Spleen (tissue), 11 donors: ENCODE measurements around the gene LPCAT1. TPM values are rescaled to one million over a fixed set of nuclear protein-coding genes. Genes with fewer than 3 reads are reported as not detected.

ENCODE experiments used
- DNase-seq: peaks from one replicate; pipeline ENCODE4 v3.0.0-alpha.2; 2020
- H3K27ac ChIP-seq, 8 donors: fragments of 200-600 bp; sonication (generic) in 7 of 8; 1 replicate in 4 of 8; 2 replicates in 4 of 8; pipeline versions ENCODE4 v1.5.0 to v1.8.0; 2016 to 2021; ENCODE audit warnings: inconsistent platforms in 4 of 8, mild to moderate bottlenecking in 4 of 8, moderate library complexity in 1 of 8
- H3K27me3 ChIP-seq, 7 donors: fragments of 200-600 bp; sonication (generic) in 6 of 7; replicated peaks in 1 of 7; 1 replicate in 4 of 7; 2 replicates in 3 of 7; pipeline versions ENCODE4 v1.5.0 to v1.8.0; 2016 to 2021; ENCODE audit warnings: inconsistent platforms in 3 of 7, mild to moderate bottlenecking in 1 of 7
- H3K36me3 ChIP-seq, 6 donors: fragments of 200-600 bp; sonication (generic) in 5 of 6; 1 replicate in 4 of 6; 2 replicates in 2 of 6; pipeline versions ENCODE4 v1.5.0 to v1.8.0; 2016 to 2021; ENCODE audit warnings: inconsistent platforms in 2 of 6
- H3K4me1 ChIP-seq, 6 donors: fragments of 200-600 bp; sonication (generic) in 5 of 6; 1 replicate in 3 of 6; 2 replicates in 3 of 6; pipeline versions ENCODE4 v1.5.0 to v1.8.0; 2016 to 2021; ENCODE audit warnings: inconsistent platforms in 3 of 6
- H3K4me3 ChIP-seq, 8 donors: fragments of 200-600 bp; sonication (generic) in 7 of 8; 1 replicate in 4 of 8; 2 replicates in 4 of 8; pipeline versions ENCODE4 v1.5.0 to v1.8.0; 2016 to 2021; ENCODE audit warnings: inconsistent platforms in 4 of 8, mild to moderate bottlenecking in 4 of 8, moderate library complexity in 2 of 8
- H3K9me3 ChIP-seq, 8 donors: fragments of 200-600 bp; sonication (generic) in 7 of 8; 1 replicate in 4 of 8; 2 replicates in 4 of 8; pipeline versions ENCODE4 v1.5.0 to v1.8.0; 2016 to 2021; ENCODE audit warnings: inconsistent platforms in 4 of 8
- POLR2A ChIP-seq, 3 donors: fragments of 450-650 bp; IDR thresholded peaks; one replicate each; pipeline ENCODE4 v1.5.1; 2017; ENCODE audit warnings: antibody characterized with exemption in 3 of 3, mild to moderate bottlenecking in 1 of 3
- POLR2AphosphoS5 ChIP-seq, 3 donors: sonication (generic); formaldehyde crosslinking; IDR thresholded peaks; one replicate each; pipeline ENCODE4 v1.5.1; 2017; ENCODE audit warnings: antibody characterized with exemption in 3 of 3
- WGBS, 5 donors: extraction: QIAGEN DNeasy Blood & Tissue Kit in 3 of 5; methylation state at CpG; one replicate each; pipeline versions ENCODE4 v1.1.5 to v1.1.7; 2013 to 2018; 5-methylcytosine and 5-hydroxymethylcytosine counted together
- intact Hi-C: fragments of 100-400 bp; cut with DNase I; formaldehyde crosslinking; loops from one replicate; pipeline ENCODE4 v1.15.0; 2023; ENCODE audit warnings: low total_unique reads
- polyA plus RNA-seq, 3 donors: library from polyadenylated mRNA; stranded (reverse); fragments of 200-250 nt; gene quantifications; one replicate each; pipeline ENCODE4 v1.2.1, GENCODE V29; 2013
- total RNA-seq, 7 donors: library from RNA; depleted of rRNA in 3 of 7; stranded (reverse); fragments of >200 nt in 3 of 7; fragmentation: NEBNext Ultra II Directional in 4 of 7; extraction: Animal tissue kit (Norgen Biotek cat#: 25700) in 4 of 7; gene quantifications; one replicate each; pipeline versions ENCODE4 v1.1.0 to v1.2.1, GENCODE V29; 2016 to 2021
- TF ChIP-seq, protein P1 (sequence below), 11 experiments: fragments of 200-600 bp in 7 of 11; fragments of 450-650 bp in 4 of 11; sonication (generic) in 4 of 11; IDR thresholded peaks in 8 of 11; conservative IDR thresholded peaks in 3 of 11; 1 replicate in 7 of 11; 2 replicates in 4 of 11; pipeline versions ENCODE4 v1.4.0 to v1.8.0; 2016 to 2021; ENCODE audit warnings: antibody characterized with exemption in 11 of 11, inconsistent platforms in 4 of 11, mild to moderate bottlenecking in 1 of 11
- donor health status: healthy with polysubstance abuse.
- donor health status: DM: no; HTN: no; CAD: no; lungs with moderate emphysema.
- donor health status: DM: no; HTN: no; CAD: no.
- donor health status: Bipolar disorder and iron deficiency.
- donor health status: healthy.
- donor health status: DM: no; HTN: no; CAD: no.
- donor health status: DM: yes; HTN: yes; CAD: no.

LPCAT1 gene
- total and polyA plus RNA-seq, 10 donors: 52.2 to 322 (median 174) TPM

DNA sequence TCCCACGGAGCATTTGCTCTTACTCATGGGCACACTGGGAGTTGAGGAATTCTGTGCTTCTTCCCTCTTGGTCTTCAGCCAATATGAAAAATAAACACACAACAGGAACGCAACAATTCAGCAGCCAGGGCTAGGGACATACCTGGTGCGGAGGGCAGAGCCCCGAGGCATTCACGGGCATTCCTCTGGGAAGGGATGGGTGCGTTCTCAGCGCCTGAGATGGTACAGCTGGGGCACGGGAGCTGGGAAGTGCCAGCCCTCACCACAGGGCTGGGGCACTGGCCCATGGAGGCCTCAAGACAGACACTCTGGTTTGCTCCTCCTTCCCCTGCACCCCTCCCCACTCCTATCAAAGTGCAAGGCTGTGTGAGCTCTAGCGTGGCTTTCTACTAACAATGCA is 80.6 kb downstream of the LPCAT1 start:
- no peak for DNase-seq
- Histone ChIP-seq H3K9me3 (peaks cover 0 to 9% (median 0%) of the 10 kb centered on the region in 8 donors), H3K4me1 (peaks cover 10 to 32% (median 24%) of the 10 kb centered on the region in 6 donors), H3K27ac (no peak overlapping the region), H3K36me3 (no peaks in the 10 kb centered on the region), H3K4me3 (no peak overlapping the region), H3K27me3 (peaks cover 15 to 96% (median 79%) of the 10 kb centered on the region in 7 donors)
- TF ChIP-seq POLR2A (IDR thresholded peaks at IDR 0.05) (no peak), POLR2AphosphoS5 (IDR thresholded peaks at IDR 0.05) (no peak)
- TF ChIP-seq, protein P1, sequence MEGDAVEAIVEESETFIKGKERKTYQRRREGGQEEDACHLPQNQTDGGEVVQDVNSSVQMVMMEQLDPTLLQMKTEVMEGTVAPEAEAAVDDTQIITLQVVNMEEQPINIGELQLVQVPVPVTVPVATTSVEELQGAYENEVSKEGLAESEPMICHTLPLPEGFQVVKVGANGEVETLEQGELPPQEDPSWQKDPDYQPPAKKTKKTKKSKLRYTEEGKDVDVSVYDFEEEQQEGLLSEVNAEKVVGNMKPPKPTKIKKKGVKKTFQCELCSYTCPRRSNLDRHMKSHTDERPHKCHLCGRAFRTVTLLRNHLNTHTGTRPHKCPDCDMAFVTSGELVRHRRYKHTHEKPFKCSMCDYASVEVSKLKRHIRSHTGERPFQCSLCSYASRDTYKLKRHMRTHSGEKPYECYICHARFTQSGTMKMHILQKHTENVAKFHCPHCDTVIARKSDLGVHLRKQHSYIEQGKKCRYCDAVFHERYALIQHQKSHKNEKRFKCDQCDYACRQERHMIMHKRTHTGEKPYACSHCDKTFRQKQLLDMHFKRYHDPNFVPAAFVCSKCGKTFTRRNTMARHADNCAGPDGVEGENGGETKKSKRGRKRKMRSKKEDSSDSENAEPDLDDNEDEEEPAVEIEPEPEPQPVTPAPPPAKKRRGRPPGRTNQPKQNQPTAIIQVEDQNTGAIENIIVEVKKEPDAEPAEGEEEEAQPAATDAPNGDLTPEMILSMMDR (IDR thresholded peaks at IDR 0.05 in 8 of 11, conservative IDR thresholded peaks at IDR 0.05 in 3 of 11): no peak
- intact Hi-C loops: no loop called here
- WGBS, 5 donors: 75 to 81% (median 79%) methylated on average over 8 to 9 of the region's 9 CpGs

GRCh38 chr5:1442222-1443145 is 81.3 kb downstream of the LPCAT1 start:
- Histone ChIP-seq H3K4me1 (peaks cover 10 to 30% (median 24%) of the 10 kb centered on the region in 6 donors), H3K9me3 (peaks cover 0 to 9% (median 0%) of the 10 kb centered on the region in 8 donors), H3K36me3 (no peaks in the 10 kb centered on the region), H3K4me3 (no peak overlapping the region), H3K27me3 (peaks cover 15 to 96% (median 79%) of the 10 kb centered on the region in 7 donors), H3K27ac (no peak overlapping the region)
- no peak for DNase-seq
- TF ChIP-seq POLR2A (IDR thresholded peaks at IDR 0.05) (no peak), POLR2AphosphoS5 (IDR thresholded peaks at IDR 0.05) (no peak)
- TF ChIP-seq, protein P1 (IDR thresholded peaks at IDR 0.05 in 8 of 11, conservative IDR thresholded peaks at IDR 0.05 in 3 of 11): no peak
- intact Hi-C loops: no loop called here
- 68 to 79% (median 75%) methylated on average over 29 to 36 of the region's 36 CpGs for WGBS, 5 donors

- H3K36me3 ChIP-seq: no peaks in the 10 kb centered on the region
- H3K4me3 ChIP-seq: no peak overlapping the region
- peaks cover 10 to 26% (median 22%) of the 10 kb centered on the region in 6 donors for H3K4me1 ChIP-seq
- intact Hi-C loops: no loop called here
- H3K27ac ChIP-seq: no peak overlapping the region
- H3K27me3 ChIP-seq: peaks cover 15 to 88% (median 67%) of the 10 kb centered on the region in 7 donors
- 78 to 92% (median 90%) methylated on average over 18 to 24 of the region's 24 CpGs for WGBS, 5 donors
- no peak for DNase-seq
- peaks cover 0 to 9% (median 0%) of the 10 kb centered on the region in 8 donors for H3K9me3 ChIP-seq
- TF ChIP-seq POLR2A (IDR thresholded peaks at IDR 0.05) (no peak), POLR2AphosphoS5 (IDR thresholded peaks at IDR 0.05) (no peak)
- TF ChIP-seq, protein P1 (IDR thresholded peaks at IDR 0.05 in 8 of 11, conservative IDR thresholded peaks at IDR 0.05 in 3 of 11): no peak
Measured at GRCh38 chr5:1441166-1441865, 82.4 kb downstream of the LPCAT1 start.
